ENCODE results near the gene ZBTB7A. TPM values are rescaled to one million over a fixed set of nuclear protein-coding genes. Genes with fewer than 3 reads are reported as not detected.
"Not testable (repeated sequence)": the region's sequence is repeated elsewhere in the genome, so short reads cannot be mapped to it uniquely, and the experiment has no call there.

Gene ZBTB7A
- polyA plus RNA-seq, 4 donors = 14.3 to 35.6 (median 21.9) TPM

DNA sequence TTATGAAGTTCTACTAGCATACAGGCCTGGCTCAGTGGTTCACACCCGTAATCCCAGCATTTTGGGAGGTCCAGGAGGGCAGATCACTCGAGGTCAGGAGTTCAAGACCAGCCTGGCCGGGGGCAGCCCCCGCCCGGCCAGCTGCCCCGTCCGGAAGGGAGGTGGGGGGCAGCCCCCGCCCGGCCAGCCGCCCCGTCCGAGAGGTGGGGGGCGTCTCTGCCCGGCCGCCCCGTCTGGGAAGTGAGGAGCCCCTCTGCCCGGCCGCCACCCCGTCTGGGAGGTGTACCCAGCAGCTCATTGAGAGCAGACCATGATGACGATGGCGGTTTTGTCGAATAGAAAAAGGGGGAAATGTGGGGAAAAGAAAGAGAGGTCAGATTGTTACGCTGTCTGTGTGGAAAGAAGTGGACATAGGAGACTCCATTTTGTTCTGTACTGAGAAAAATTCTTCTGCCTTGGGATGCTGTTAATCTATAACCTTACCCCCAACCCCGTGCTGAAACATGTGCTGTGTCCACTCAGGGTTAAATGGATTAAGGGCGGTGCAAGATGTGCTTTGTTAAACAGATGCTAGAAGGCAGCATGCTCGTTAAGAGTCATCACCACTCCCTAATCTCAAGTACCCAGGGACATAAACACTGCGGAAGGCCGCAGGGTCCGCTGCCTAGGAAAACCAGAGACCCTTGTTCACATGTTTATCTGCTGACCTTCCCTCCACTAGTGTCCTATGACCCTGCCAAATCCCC lies 67.9 kb downstream of the ZBTB7A start:
- not testable (repeated sequence) for FAIRE-seq; H3K4me3 ChIP-seq (ENCODE audit: low read depth in 1 of 3, low read length in 3 of 3); H3K9me3 ChIP-seq (ENCODE audit: control insufficient read depth in 2 of 2, insufficient read depth in 1 of 2, low read depth in 1 of 2, low read length in 1 of 2); H3K27ac ChIP-seq (ENCODE audit: low read depth in 1 of 3, low read length in 2 of 3); H3K36me3 ChIP-seq (ENCODE audit: control insufficient read depth in 3 of 3, insufficient read depth in 2 of 3, low read depth in 1 of 3, low read length in 3 of 3); DNase-seq; H3K27me3 ChIP-seq (ENCODE audit: control insufficient read depth in 3 of 3, insufficient read depth in 3 of 3, low read length in 3 of 3); H3K4me1 ChIP-seq (ENCODE audit: control insufficient read depth in 3 of 3, insufficient read depth in 2 of 3, low read depth in 1 of 3, low read length in 2 of 3)
- WGBS, 3 donors = 78 to 85% (median 83%) methylated on average over 29 of the region's 29 CpGs

DNA sequence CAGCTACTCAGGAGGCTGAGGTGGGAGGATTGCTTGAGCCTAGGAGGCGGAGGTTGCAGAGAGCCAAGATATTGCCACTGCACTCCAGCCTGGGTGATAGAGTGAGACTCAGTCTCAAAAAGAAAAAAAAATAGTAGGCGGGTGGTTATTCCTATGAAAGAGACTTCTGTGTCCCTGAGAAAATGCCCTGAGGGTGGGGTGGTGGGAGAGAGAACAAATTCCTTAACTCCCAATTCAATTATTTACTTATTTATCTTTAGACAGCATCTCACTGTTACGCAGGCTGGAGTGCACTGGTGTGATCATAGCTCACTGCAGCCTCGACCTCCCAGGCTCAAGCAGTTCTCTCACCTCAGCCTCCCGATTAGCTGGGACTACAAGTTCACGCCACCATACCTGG lies 71.1 kb downstream of the ZBTB7A start:
- DNase-seq (no peak), FAIRE-seq (no peak)
- no peak overlapping the region for H3K27ac ChIP-seq (ENCODE audit: low read depth in 1 of 3, low read length in 2 of 3)
- H3K27me3 ChIP-seq (ENCODE audit: control insufficient read depth in 3 of 3, insufficient read depth in 3 of 3, low read length in 3 of 3) = no peaks in the 10 kb centered on the region
- no peaks in the 10 kb centered on the region for H3K4me1 ChIP-seq (ENCODE audit: control insufficient read depth in 3 of 3, insufficient read depth in 2 of 3, low read depth in 1 of 3, low read length in 2 of 3)
- H3K36me3 ChIP-seq (ENCODE audit: control insufficient read depth in 3 of 3, insufficient read depth in 2 of 3, low read depth in 1 of 3, low read length in 3 of 3) = no peaks in the 10 kb centered on the region
- H3K9me3 ChIP-seq (ENCODE audit: control insufficient read depth in 2 of 2, insufficient read depth in 1 of 2, low read depth in 1 of 2, low read length in 1 of 2) = no peaks in the 10 kb centered on the region
- no peak overlapping the region for H3K4me3 ChIP-seq (ENCODE audit: low read depth in 1 of 3, low read length in 3 of 3)
- WGBS, 3 donors = 74 to 82% (median 79%) methylated on average over 6 of the region's 6 CpGs

Other genes with a start within 250 kb of the ZBTB7A start
- gene ZFR2, start 197.9 kb downstream of the ZBTB7A start, polyA plus RNA-seq = under 1 TPM in 2 of 4 donors, not detected in 2; 0.43 to 0.75 TPM
- 1 to 10 TPM in 1 of 4 donors, under 1 TPM in 2, not detected in 1; 0.27 to 3.0 (median 0.34) TPM for gene ATCAY, start 186.2 kb downstream of the ZBTB7A start, polyA plus RNA-seq
- gene NMRK2, start 133.8 kb downstream of the ZBTB7A start, polyA plus RNA-seq = 1 to 10 TPM in 2 of 4 donors, under 1 TPM in 2; 0.43 to 6.8 (median 1.4) TPM
- gene DAPK3, start 95.8 kb downstream of the ZBTB7A start, polyA plus RNA-seq = 10 to 100 TPM; 41.7 to 72.4 (median 60.5) TPM
- 1,000 to 10,000 TPM in 3 of 4 donors, 100 to 1,000 TPM in 1; 962 to 2,089 (median 1,615) TPM for gene EEF2, start 81.4 kb downstream of the ZBTB7A start, polyA plus RNA-seq
- gene PIAS4, start 59.2 kb downstream of the ZBTB7A start, polyA plus RNA-seq = 10 to 100 TPM; 10.8 to 30.4 (median 13.1) TPM
- 100 to 1,000 TPM; 157 to 522 (median 388) TPM for gene MAP2K2, start 57.2 kb upstream of the ZBTB7A start, polyA plus RNA-seq
- 100 to 1,000 TPM in 3 of 4 donors, 10 to 100 TPM in 1; 77.2 to 658 (median 308) TPM for gene CREB3L3, start 86.7 kb upstream of the ZBTB7A start, polyA plus RNA-seq
- gene SIRT6, start 115.7 kb upstream of the ZBTB7A start, polyA plus RNA-seq = 10 to 100 TPM; 24.1 to 48.1 (median 42.9) TPM
- gene ANKRD24, start 115.8 kb upstream of the ZBTB7A start, polyA plus RNA-seq = 1 to 10 TPM; 1.6 to 3.1 (median 2.3) TPM
- 1 to 10 TPM in 3 of 4 donors, under 1 TPM in 1; 0.89 to 6.2 (median 4.9) TPM for gene EBI3, start 162.6 kb upstream of the ZBTB7A start, polyA plus RNA-seq
- 10 to 100 TPM; 22.8 to 31.0 (median 29.0) TPM for gene YJU2, start 180.2 kb upstream of the ZBTB7A start, polyA plus RNA-seq
- 10 to 100 TPM in 2 of 4 donors, 1 to 10 TPM in 2; 4.7 to 25.7 (median 10.6) TPM for gene SHD, start 212.4 kb upstream of the ZBTB7A start, polyA plus RNA-seq
- 1 to 10 TPM; 1.2 to 6.2 (median 3.2) TPM for gene TMIGD2, start 235.5 kb upstream of the ZBTB7A start, polyA plus RNA-seq
- gene FSD1, start 237.7 kb upstream of the ZBTB7A start, polyA plus RNA-seq = 1 to 10 TPM; 1.3 to 3.2 (median 2.0) TPM

Data from small intestine (tissue), 7 donors.